Stimulated activated CD8-positive, alpha-beta memory T cell treated with anti-CD3 and anti-CD28 coated beads, Interleukin-4, amount 100 ng/mL, for 1 hour (primary cell): ENCODE results near the gene NCKAP1.
"Not testable (repeated sequence)": the region's sequence is repeated elsewhere in the genome, so short reads cannot be mapped to it uniquely, and the experiment has no call there.

ENCODE experiments used
- DNase-seq, 2 donors: peaks; one replicate each; pipeline ENCODE4 v3.0.0-alpha.2; 2020; ENCODE audit warnings: low read depth in 2 of 2, low spot score in 1 of 2

The NCKAP1 gene

DNA sequence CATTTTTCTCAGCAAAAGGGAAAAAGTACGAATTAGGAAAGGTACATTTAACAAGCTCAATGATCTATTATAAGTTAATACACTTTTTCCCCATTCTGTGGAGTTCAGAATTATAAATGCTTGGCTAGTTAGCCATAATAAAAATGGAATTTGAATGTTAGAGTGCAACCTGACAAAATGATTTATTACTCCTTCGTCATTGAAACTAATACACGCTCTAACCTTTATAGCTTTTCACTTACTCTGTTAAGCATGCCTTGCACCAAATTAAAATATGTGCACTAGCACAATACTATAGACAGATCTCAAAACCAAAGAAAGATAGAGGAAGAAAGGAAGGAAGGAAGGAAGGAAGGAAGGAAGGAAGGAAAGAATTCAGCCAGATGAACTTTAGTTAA is 125.7 kb downstream of the NCKAP1 start:
- DNase-seq = no peak

DNA sequence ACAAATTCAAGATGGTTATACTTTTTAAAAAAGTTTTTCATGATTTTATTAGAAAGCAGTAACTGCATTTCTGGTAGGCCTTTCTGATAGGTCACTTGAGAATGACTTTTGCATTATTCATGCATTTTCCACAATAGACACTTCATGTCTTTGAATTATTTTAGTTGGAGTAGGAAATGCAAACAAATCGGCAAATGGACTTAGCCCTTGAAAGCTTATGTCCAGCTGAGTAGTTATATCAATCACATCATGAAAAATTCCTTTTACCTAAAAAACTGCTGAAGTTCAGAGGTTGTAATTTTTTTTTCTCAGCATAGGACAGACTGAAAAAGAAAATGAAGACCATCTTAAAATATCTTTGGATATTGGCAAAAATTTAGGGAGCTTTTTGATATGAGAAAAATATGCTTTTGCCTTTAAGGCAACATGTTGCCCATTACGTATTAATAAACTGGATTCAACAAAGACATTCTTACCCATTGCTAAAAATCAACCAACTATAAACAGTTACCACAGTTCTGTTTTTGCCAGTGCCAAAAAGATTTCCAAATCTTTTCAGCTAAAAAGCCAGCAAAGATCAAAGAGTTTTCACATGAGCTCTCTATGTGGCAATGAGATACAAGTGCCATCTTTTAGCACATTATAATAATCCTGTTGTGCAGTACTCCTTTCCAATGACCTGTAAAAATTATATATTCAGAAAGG is 126.3 kb downstream of the NCKAP1 start:
- no peak for DNase-seq

DNA sequence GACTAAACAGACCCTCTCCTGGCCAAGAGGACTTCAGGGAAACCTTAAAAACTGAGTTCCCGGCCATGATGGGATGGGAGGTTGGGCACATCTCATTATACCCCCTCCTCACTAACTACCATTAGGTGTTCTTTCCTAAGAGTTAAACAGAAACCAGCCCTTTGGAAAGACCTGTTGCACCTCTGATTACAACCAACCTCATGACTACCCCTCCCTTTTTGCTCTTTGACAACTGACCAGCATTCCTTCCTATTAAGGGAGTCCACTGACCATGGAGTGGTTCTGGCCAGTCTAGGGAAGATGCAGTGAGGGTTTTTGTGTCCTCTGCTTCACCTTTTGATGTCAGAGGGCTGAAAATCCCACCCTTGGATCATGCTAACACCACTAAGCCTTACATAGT is 127.3 kb downstream of the NCKAP1 start:
- DNase-seq = no peak

DNA sequence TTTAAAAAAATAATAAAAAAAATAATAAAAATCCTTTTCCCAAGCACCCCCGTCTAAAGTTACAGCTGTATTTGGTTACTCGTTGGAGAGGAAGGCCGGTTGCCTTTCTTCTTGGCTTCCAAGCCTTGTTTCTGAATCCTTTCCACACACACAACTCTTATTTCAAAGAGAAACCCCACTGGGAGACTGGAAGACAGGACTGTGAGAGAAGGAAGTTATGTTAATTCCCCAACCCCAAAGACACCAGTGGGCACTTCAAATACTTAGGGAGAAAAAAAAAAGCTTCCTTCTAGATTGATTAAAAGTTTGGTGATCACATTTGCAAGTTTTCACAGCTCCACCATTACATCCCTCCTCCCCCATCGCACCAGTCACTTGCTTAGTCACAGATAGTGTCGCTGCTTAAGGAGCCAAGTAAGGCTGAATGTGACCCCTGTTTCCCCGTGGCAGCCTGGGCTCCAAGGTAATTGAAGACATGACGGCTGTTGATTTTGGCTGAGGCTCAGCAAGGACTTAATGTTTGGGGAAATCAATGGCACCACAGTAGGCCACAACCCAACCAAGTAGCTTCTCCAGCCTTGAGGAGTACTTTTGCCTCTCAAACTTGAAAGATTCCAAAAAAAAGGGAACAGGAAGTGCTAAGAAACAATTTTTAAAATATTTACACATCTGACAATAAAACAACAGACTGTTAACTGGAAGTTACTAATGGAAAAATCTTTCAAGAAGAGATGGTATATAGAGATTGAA is 131.0 kb downstream of the NCKAP1 start:
- DNase-seq = no peak

DNA sequence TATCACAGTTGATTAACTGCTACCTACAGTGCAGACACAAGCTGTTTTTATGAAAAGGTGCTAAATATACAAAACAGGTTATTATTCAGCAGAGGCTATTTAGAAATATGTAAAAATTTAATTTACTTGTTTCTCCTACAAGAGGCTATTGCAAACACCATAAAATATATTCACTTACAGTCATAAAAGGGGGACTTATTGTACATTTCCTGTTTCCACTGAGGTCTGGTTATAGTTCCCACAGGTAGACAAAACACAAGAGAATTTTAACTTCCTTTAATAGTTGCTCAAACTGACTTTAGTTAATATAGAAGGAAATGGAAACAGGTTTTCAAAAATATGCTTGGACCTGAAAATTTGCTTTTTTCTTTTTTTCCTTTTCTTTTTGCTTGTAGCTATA is 131.8 kb downstream of the NCKAP1 start:
- DNase-seq = no peak

DNA sequence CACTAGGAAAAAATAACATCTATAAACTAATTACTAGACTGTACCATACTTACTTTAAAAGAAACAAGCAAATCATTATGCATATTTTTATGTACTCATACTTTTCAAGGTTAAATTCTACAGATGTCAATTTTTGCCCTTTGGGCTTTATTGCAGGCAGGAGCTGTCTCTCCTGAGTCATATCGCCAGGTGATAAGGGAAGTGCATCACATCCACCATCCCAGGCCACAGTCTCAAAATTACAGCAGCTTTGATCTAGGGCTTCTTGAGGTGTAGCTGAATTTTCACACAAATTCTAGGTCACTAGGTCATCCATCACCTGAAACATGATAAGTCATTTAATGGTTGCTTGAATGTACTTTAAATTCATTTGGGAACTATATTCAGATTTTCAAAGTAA is 133.4 kb downstream of the NCKAP1 start:
- DNase-seq = no peak

DNA sequence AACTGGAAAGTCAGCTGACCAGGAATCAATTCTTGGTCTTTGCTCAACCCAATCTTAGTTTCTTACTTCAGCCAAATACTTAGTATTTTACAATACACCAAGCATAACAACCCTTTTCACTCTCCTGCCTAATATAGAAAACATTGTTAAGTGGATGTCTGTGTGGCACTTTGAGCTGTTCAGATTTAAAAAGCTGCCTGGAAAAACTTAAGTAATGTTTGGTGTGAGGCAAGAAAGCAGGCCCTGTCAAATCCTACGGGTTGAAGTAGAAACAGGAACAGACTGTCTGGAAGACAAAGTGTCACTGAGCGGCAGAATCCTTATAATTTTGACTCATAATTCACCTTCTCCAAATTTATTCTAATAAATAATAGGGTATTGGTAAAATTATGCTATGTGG is 134.7 kb downstream of the NCKAP1 start:
- DNase-seq = no peak

DNA sequence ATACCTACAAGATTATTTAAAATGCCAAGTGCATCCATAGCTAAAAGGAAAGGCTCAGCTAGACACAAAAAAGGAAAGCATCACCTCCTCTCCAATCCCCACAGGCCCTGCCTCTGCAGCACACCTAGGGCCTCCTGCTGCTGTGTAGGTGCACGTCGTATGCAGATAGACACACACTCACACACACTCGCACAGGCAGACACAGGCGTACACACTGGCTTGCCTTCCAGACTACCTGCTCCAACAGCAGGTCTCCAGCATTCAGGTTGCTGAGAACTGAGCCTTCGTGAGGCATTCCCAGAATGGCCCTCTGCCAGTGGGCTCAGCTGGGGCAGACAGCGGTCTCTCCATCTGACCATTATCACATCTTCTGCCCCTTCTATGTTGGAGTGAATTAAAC is 136.5 kb downstream of the NCKAP1 start:
- no peak for DNase-seq

DNA sequence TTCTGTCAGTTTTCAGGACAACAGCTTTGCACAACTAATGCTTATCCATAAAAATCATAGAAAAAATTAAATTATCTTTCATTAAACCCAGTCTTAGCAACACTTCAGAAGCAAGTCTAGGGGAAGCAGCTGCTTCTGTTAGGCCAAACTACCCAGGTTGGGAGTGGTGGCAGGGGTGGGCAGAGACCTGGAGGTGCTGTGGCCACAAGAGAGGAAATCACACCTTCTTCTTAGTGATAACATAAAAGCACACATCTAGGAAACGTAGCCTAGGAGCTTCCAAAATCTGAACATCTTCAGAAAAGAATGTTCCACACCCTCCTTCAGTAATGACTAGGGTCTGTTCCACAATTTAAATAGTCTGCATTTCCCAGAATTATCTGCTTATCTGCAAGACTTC is 139.5 kb downstream of the NCKAP1 start:
- no peak for DNase-seq

DNA sequence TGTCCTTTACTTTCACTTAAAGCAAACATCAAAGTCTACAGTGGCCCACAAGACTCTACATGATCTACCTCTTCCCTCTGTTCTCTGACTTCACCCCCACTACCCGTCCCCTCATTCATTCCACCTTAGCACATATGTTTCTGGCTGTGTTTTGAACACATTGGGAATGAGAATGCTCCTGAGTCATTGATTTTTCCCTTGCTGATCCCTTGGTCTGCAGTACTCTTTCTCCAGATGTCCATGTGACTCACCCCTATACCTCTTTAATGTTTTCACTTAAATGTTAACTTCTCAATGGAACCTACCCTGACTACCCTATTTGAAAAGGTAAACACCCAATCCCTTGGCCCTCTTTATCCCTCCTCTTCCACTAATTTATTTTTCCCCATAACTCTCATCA is 141.1 kb downstream of the NCKAP1 start:
- no peak for DNase-seq

DNA sequence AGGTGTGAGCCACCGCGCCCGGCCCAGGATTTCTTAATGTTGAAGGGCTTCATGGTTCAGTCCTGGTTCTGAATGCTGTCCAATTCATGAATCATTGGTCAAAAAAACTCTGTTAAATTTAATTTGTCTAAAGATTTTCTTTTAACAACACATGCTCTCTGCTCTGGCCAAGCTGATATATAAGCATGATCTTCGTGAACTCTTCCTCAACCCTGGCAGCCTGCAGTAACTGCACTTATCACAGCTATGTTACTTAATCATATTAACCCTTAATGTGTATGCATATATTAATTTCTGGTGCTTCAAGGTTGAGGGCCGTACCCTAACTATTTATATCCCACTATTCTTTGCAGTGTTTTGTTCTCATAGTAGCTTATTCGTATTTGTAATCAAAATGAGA is 142.5 kb downstream of the NCKAP1 start:
- no peak for DNase-seq

DNA sequence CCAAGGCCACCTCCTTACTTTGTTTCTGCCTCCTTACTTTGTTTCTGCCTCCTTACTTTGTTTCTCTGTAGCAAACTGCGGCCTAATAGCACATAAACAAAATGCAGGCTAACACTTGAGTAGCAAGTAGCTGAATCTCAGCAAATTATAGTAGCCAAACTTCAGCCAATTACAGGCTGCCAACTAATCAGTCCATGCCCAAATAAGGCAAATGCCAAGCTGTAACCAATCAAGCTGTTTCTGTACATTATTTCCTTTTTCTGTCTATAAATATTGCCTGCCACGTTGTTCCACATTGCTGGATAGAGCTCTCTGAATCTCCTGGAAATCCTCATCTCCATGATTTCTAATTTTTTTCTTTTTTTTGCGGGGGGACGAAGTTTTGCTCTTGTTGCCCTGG is 143.1 kb downstream of the NCKAP1 start:
- no peak for DNase-seq

DNA sequence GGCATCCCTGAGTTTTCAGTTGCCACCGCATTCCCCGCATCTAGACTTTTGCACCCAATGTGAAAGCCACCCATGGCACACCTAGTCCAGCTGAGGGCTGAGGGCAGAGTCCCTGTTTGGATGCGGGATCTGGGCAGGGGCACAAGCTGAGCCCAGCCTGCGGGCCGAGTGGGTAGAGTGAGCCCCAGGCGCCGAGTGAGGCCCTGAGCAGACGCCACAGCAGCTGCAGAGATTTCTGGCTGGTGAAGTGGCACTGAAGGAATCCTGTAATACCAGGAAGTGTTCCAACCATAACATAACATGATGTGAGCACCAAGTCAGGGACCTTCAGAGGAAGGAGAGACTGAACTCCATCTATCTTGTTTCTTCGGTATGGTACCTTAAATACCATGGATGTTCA is 144.1 kb downstream of the NCKAP1 start:
- DNase-seq = no peak

DNA sequence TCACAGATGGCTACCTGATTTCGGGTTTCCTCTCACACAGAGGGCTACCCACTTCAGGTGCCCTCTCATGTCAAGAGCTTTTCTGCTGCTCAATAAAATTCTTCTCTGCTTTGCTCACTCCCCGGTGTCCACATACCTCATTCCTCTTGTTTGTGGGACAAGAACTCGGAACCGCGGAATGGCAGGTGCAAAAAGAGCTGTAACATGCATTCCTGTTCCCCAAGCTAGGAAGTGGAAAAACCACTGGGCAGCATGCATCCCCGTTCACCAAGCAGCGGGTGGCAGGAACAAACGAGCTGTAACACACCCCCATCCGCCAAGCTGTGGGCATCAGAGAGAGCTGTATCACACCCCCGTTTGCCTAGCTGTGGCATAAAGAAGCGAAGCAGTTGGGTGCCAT is 144.6 kb downstream of the NCKAP1 start:
- no peak for DNase-seq

DNA sequence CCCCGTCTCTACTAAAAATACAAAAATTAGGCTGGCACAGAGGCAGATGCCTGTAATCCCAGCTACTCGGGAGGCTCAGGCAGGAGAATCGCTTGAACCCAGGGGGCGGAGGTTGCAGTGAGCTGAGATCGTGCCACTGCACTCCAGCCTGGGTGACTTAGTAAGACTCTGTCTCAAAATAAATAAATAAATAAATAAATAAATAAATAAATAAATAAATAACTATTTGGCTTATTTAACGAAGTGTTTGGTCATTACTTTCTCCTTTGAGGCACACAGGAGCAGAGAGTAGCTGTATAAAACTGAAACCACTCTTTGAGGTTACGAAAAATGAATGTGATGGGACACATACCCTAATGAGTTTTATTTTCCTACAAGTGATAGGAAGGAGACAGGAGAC is 145.2 kb downstream of the NCKAP1 start:
- not testable (repeated sequence) for DNase-seq

DNA sequence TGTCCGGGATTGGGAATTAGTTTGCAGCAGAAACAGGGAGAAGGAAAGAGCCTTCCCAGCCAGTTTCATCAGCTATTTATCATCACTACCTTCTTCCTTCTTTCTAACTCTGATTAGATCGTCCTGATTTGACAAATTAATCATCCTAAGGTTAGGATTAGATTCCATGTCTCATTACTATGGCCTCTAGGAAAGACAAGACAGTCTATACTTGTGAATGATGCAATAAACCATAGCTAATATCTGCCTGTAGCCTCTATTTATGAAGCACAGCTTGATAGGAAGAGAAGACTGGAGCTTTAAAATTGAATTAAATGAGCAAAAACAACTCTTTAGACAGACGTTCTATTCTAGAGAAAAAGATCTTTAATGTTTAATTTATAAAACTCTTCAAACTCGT is 146.6 kb downstream of the NCKAP1 start:
- DNase-seq = no peak

DNA sequence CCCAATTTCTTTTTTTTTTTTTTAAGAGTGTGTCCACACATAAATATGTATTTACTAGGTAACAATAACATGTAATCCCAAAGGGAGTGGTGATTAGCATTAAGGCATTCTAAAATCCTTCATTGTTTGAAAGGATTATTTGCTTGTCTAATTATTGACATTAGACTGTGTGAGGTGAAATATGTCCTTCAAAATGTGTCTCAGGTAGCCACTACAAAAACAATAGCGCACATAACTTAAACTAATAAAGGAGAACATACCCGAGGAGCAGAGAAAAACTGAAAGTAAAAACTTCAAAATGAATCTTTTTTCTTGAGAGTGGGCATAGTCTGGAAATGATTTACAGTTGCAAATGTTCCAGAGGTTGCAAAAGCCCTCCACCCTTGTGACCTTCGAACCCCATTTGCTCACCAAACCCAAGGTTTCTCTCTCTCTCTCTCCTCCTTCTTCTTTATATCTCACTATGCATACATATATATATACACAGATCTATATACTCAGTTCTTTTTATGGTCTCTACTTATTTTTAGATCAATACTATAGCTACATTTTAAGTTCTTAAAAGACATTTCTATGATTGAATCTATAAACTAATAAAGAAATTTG is 147.4 kb downstream of the NCKAP1 start:
- DNase-seq = no peak

DNA sequence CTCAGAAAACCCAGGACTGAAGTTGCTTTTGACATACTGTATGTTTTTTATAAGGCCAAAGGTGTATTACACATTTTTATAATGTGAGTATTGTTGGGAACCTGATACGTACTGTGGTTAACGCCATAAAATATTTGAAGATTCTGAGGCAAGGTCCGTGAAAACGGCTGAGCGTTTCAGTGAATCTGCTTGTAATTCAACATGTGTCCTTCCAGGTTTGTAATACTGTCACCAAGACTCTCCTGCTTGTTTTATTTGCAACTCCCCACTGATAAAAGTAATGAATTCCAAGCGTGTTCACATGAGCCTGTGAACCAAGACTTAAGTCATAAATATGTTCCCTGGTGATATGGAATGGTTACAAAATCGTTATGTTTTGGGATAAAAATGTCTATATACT is 148.0 kb downstream of the NCKAP1 start:
- no peak for DNase-seq

DNA sequence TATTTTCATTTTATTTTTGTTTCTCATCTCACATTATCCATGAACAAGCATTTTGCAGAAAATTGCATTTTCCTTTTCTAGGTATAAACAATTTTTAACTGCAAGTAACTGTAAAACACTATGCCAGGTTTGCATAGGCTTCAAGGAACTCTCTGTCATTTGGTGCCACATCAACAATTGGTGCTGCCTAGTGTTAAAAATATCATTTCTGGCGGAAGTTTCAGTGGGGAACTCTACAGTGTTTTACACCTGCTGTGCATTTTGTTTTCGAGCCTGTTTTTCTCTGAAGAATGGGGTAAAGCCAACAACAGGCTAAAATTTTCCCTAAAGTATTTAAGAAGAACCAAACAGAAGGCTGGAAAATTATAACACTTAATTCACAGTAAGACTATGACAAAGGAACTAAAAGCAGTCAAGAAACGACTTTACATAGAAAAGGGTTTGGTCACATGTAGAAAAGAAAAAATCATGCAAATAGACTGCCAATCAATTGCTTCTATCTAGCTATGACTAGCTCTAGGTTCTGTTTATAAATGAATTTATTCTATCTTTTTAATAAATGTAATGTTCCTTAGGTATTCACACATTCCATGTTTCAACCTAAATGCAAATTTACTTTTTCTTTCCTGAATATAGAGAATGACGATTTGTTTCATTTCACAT is 150.4 kb downstream of the NCKAP1 start:
- DNase-seq = no peak

DNA sequence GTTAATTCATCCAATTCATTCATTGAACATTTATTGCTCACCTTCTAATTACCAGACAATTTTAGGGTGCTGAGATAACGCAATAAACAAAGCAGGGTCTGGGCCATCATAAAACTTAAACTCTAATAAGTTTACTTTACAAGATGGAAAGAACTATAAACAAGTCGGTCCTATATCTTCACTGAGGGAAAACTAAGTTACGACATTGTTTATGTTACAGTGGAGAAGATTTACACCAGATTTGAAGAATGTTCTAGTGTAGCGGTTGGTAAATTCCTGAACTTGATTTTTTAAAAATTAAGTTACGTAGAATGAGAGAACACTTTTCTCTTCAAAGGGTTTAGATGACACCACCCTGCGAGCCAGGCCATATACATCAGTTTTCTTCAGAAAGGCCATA is 151.2 kb downstream of the NCKAP1 start:
- DNase-seq = no peak

DNA sequence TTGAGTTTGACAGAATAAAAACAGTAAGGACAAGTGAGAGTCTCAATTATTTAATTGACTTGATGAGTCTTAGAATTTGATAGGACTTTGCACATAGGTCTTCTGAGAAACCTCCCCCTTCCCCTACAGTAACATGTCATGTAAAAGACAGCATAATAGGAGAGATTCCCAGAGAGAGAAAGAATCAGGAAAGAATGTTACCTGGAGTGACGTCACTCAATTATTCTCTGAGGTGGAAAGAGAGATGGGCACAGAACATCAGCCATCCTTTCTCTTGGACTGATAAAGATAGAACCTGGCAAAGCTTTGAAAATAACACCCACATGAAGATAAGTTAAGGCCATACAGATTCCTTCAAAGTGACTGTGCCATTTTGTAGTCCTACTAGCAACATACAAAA is 152.5 kb downstream of the NCKAP1 start:
- no peak for DNase-seq

DNA sequence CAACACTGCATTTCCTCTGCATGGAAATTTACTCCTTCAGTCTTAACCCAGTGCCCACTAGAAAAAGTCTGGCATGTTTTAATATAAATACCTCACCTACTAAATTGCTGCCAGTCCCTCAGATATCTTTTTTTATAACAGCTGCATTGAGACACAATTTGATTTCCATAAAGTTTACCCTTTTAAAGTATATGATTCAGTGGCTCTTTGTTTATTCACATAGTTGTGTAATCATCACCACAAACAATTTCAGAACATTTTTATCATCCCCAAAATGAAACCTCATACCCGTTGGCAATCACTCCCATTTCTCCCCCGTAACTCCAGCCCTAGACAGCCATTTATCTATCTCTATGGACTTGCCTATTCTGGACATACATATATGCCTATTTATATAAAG is 154.8 kb downstream of the NCKAP1 start:
- no peak for DNase-seq
